ENCODE results near the gene TBRG4. TPM values are rescaled to one million over a fixed set of nuclear protein-coding genes. Genes with fewer than 3 reads are reported as not detected.

Gene TBRG4
- total RNA-seq, 2 donors from 2014 or later, result 46.4 to 76.3 TPM

- H3K4me1 ChIP-seq (replicated peaks), result no peaks in the 10 kb centered on the region
- peaks cover 0 to 3% of the 10 kb centered on the region in 2 donors for H3K36me3 ChIP-seq
- no peaks in the 10 kb centered on the region for H3K9me3 ChIP-seq
- TF ChIP-seq CTCF (IDR thresholded peaks at IDR 0.05) (no peak), POLR2AphosphoS5 (IDR thresholded peaks at IDR 0.05) (no peak), POLR2A (IDR thresholded peaks at IDR 0.05) (no peak)
- H3K4me3 ChIP-seq, result no peak overlapping the region
- no peaks in the 10 kb centered on the region for H3K27me3 ChIP-seq (replicated peaks; ENCODE audit: insufficient read depth)
- intact Hi-C loops (cut with DNase I), result no loop called here
- no peak for DNase-seq (ENCODE audit: low spot score)
- H3K27ac ChIP-seq, result no peak overlapping the region
- 83% methylated on average over 17 of the region's 17 CpGs for WGBS
Observed at GRCh38 chr7:45073031-45073785, 38.3 kb downstream of the TBRG4 start.

DNA sequence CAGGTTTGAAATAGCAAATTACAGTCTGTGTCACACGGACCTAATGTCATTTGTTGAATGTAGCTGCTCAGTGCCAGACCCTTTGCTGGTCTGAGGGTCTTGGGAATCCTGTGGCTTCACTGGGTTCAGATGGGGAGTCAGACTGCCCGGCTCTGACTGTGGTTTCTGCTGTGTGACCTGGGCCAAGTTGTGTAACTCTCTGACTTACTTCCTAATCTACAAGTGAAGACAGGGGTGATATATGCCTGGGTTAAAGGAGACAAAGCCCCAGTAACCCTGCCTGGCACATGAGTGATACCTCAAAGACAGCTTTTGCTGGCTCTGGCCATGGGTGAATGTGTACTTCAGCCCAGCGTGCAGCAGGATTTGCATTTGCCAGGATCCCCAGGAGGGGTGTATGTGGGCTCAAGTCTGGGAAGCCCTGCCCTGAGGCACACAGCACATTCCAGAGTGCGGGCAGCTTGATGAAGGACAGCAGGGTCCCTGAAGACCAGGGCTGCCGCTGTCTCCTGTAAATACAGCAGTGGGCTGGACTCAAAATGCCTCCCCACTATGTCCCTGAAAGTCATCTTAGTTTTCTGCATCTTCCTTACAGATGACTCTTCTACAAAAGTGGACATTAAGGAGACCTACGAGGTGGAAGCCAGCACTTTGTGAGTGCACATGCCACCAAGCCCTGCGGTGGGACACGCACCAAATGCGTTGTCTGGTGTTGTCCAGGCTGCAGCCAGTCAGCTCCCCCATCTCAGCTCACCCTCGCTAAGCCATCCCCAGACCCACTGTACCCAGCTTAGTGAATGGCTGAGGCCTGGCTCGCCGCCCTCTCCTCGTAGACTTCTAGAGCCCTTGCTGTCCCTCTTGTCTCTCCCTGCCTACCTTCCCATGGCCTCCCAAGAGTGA lies 39.1 kb downstream of the TBRG4 start:
- intact Hi-C loops (cut with DNase I), result no loop called here
- 90% methylated on average over 13 of the region's 13 CpGs for WGBS

GRCh38 chr7:45071528-45071927 lies 40.0 kb downstream of the TBRG4 start:
- no peaks in the 10 kb centered on the region for H3K27me3 ChIP-seq (replicated peaks; ENCODE audit: insufficient read depth)
- peaks cover 0 to 3% of the 10 kb centered on the region in 2 donors for H3K36me3 ChIP-seq
- DNase-seq (ENCODE audit: low spot score), result no peak
- 85% methylated on average over 3 of the region's 3 CpGs for WGBS
- no peak overlapping the region for H3K4me3 ChIP-seq
- no peak overlapping the region for H3K27ac ChIP-seq
- H3K9me3 ChIP-seq, result no peaks in the 10 kb centered on the region
- no peaks in the 10 kb centered on the region for H3K4me1 ChIP-seq (replicated peaks)
- no peak for TF ChIP-seq POLR2A (IDR thresholded peaks at IDR 0.05)
- TF ChIP-seq CTCF (IDR thresholded peaks at IDR 0.05), result no peak
- TF ChIP-seq POLR2AphosphoS5 (IDR thresholded peaks at IDR 0.05), result no peak
- intact Hi-C loops (cut with DNase I), result no loop called here

More for the DNA sequence above, 39.1 kb downstream of the TBRG4 start:
- TF ChIP-seq CTCF (IDR thresholded peaks at IDR 0.05) (no peak), POLR2AphosphoS5 (IDR thresholded peaks at IDR 0.05) (no peak), POLR2A (IDR thresholded peaks at IDR 0.05) (no peak)
- Histone ChIP-seq H3K4me1 (replicated peaks) (no peaks in the 10 kb centered on the region), H3K36me3 (peaks cover 0 to 3% of the 10 kb centered on the region in 2 donors), H3K9me3 (no peaks in the 10 kb centered on the region), H3K4me3 (no peak overlapping the region), H3K27me3 (replicated peaks; ENCODE audit: insufficient read depth) (no peaks in the 10 kb centered on the region), H3K27ac (no peak overlapping the region)
- DNase-seq (ENCODE audit: low spot score), result no peak

DNA sequence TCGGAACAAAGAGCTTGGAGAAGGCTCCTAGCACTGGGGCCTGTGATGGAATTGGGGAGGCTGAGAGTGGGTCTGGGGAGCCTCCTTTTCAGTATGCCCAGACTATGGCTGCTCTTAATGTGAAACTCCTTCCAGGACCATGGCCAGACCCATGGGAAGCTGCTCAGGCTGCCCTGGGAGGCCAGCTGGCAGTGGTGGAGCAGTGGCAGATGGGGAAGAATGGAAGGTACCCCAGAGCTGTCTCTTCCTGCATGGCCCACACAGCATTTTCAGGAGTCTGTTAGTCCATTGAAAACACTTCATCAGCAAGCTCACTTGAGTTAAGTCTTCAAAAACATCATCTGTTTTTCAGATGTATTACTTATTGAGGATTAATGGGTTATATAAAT lies 41.2 kb downstream of the TBRG4 start:
- TF ChIP-seq CTCF (IDR thresholded peaks at IDR 0.05), result no peak
- no peak for TF ChIP-seq POLR2A (IDR thresholded peaks at IDR 0.05)
- TF ChIP-seq POLR2AphosphoS5 (IDR thresholded peaks at IDR 0.05), result no peak
- intact Hi-C loops (cut with DNase I), result no loop called here
- Histone ChIP-seq H3K4me1 (replicated peaks) (no peaks in the 10 kb centered on the region), H3K36me3 (peaks cover 0 to 3% of the 10 kb centered on the region in 2 donors), H3K9me3 (no peaks in the 10 kb centered on the region), H3K27me3 (replicated peaks; ENCODE audit: insufficient read depth) (no peaks in the 10 kb centered on the region), H3K4me3 (no peak overlapping the region), H3K27ac (no peak overlapping the region)
- WGBS, result 100% methylated on average over 1 of the region's 1 CpG
- no peak for DNase-seq (ENCODE audit: low spot score)
